NB4 (cell line): ENCODE data around the gene ZNF554.

Experiments
- CTCF ChIP-seq: IDR thresholded peaks from one replicate; pipeline ENCODE4 v1.5.1; 2012; ENCODE audit warnings: low read depth, low read length
- MYC ChIP-seq: IDR thresholded peaks from 2 replicates; pipeline ENCODE4 v1.6.1; 2011; ENCODE audit warnings: low read depth, low read length
- POLR2A ChIP-seq: IDR thresholded peaks from 2 replicates; pipeline ENCODE4 v1.6.1; 2011; ENCODE audit warnings: mild to moderate bottlenecking; ENCODE audit not compliant: insufficient read length; ENCODE audit errors: extremely low read depth

DNA sequence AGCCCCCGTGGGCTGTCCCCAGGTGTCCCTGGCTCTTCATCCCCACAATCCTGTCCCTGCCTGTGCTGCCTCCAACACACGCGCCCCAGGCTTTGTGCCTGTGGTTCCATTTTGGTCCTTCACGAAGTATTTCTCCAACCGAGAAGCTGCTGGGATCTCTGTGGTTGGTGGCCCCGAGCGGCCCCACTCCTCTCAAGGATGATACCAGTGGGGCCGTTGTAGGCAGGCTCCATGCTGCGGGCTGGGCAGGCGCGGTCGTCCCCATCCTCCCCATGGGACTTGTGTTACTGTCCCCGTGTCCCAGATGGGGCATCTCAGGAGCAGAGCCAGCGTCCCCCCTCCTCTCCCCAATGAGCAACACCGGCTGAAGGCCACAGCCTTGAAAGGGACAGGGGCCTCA is 3.7 kb upstream of the ZNF554 start:
- no peak for TF ChIP-seq CTCF
- no peak for TF ChIP-seq POLR2A
- no peak for TF ChIP-seq MYC
